ENCODE data around the gene C2CD2L. TPM values are rescaled to one million over a fixed set of nuclear protein-coding genes. Genes with fewer than 3 reads are reported as not detected.

Gene C2CD2L
- total RNA-seq, 1 experiment from 2014 or later, result 14.7 TPM

GRCh38 chr11:119091178-119091577 is 16.0 kb upstream of the C2CD2L start:
- H3K27me3 Mint-ChIP-seq (ENCODE audit: insufficient read depth, unreplicated experiment), result no peaks in the 10 kb centered on the region
- no peak overlapping the region for H3K4me3 Mint-ChIP-seq (ENCODE audit: unreplicated experiment)
- DNase-seq, result no peak
- TF ChIP-seq CTCF (IDR thresholded peaks at IDR 0.05; ENCODE audit: insufficient read depth in 1 of 2, low read depth in 1 of 2, low read length in 1 of 2, severe bottlenecking in 1 of 2, unreplicated experiment in 1 of 2), result no peak
- peaks cover 15% of the 10 kb centered on the region for H3K4me1 ChIP-seq
- ChIA-PET POLR2A (interaction anchor here (0.6 to 2.2 kb wide), 5 partner anchors 16 to 47 kb away, joined by 3 to 12 read pairs (median 3); partner anchors contain the start of genes C2CD2L, HINFP and VPS11), CTCF (interaction anchor here (0.5 to 1.0 kb wide), 3 partner anchors 24 to 41 kb away, joined by 3 to 4 read pairs (median 3); partner anchors contain the start of gene VPS11)
- no TSS peak for BruUV-seq (replicated peaks)
- peaks cover 60% of the 10 kb centered on the region for H3K36me3 Mint-ChIP-seq (ENCODE audit: insufficient read depth, unreplicated experiment)
- no peak overlapping the region for H3K4me3 ChIP-seq (ENCODE audit: low read depth, low read length)
- H3K36me3 ChIP-seq (ENCODE audit: control insufficient read depth, insufficient read depth, low read length), result peaks cover 7% of the 10 kb centered on the region
- H3K4me1 Mint-ChIP-seq (ENCODE audit: low read depth, unreplicated experiment), result peaks cover 13% of the 10 kb centered on the region
- no peak overlapping the region for H3K27ac Mint-ChIP-seq (ENCODE audit: unreplicated experiment)
- H3K27me3 ChIP-seq (replicated peaks; ENCODE audit: control insufficient read depth, insufficient read depth, low read length), result no peaks in the 10 kb centered on the region
- no peaks in the 10 kb centered on the region for H3K9me3 Mint-ChIP-seq (ENCODE audit: unreplicated experiment)
- intact Hi-C loops (cut with micrococcal nuclease; ENCODE audit: unreplicated experiment), result no loop called here
- H3K9me3 ChIP-seq, result no peaks in the 10 kb centered on the region

- no peaks in the 10 kb centered on the region for H3K9me3 Mint-ChIP-seq (ENCODE audit: unreplicated experiment)
- BruUV-seq (replicated peaks), result no TSS peak
- DNase-seq, result no peak
- peak overlapping the region; percentile 92 for H3K4me3 Mint-ChIP-seq (ENCODE audit: unreplicated experiment)
- TF ChIP-seq CTCF (IDR thresholded peaks at IDR 0.05; ENCODE audit: insufficient read depth in 1 of 2, low read depth in 1 of 2, low read length in 1 of 2, severe bottlenecking in 1 of 2, unreplicated experiment in 1 of 2), result no peak
- ChIA-PET CTCF (interaction anchor here (0.9 kb wide), 1 partner anchor 36 kb away, joined by 3 read pairs; no protein-coding TSS in a partner anchor), POLR2A (interaction anchor here (0.6 to 2.2 kb wide), 3 partner anchors 25 to 36 kb away, joined by 3 to 12 read pairs (median 3); partner anchors contain the start of genes HINFP and VPS11)
- peaks cover 9% of the 10 kb centered on the region for H3K36me3 ChIP-seq (ENCODE audit: control insufficient read depth, insufficient read depth, low read length)
- peaks cover 19% of the 10 kb centered on the region for H3K4me1 Mint-ChIP-seq (ENCODE audit: low read depth, unreplicated experiment)
- H3K27ac Mint-ChIP-seq (ENCODE audit: unreplicated experiment), result peak overlapping the region; percentile 40
- H3K9me3 ChIP-seq, result no peaks in the 10 kb centered on the region
- peaks cover 15% of the 10 kb centered on the region for H3K4me1 ChIP-seq
- no peaks in the 10 kb centered on the region for H3K27me3 ChIP-seq (replicated peaks; ENCODE audit: control insufficient read depth, insufficient read depth, low read length)
- no peaks in the 10 kb centered on the region for H3K27me3 Mint-ChIP-seq (ENCODE audit: insufficient read depth, unreplicated experiment)
- no peak overlapping the region for H3K4me3 ChIP-seq (ENCODE audit: low read depth, low read length)
- intact Hi-C loops (cut with micrococcal nuclease; ENCODE audit: unreplicated experiment), result no loop called here
- peaks cover 68% of the 10 kb centered on the region for H3K36me3 Mint-ChIP-seq (ENCODE audit: insufficient read depth, unreplicated experiment)
Measured at GRCh38 chr11:119091966-119092879, 14.9 kb upstream of the C2CD2L start.
